Thyroid gland (tissue), 4 donors: ENCODE measurements around the gene STIM1.

Experiments
- POLR2A ChIP-seq, 2 donors: fragments of 450-650 bp; IDR thresholded peaks; one replicate each; pipeline ENCODE4 v1.6.1; 2017; ENCODE audit warnings: antibody characterized with exemption in 2 of 2, mild to moderate bottlenecking in 2 of 2, moderate library complexity in 1 of 2
- TF ChIP-seq, protein P1 (sequence below), 6 experiments: fragments of 200-600 bp in 3 of 6; fragments of 450-650 bp in 3 of 6; sonication (generic) in 3 of 6; IDR thresholded peaks; one replicate each; pipeline ENCODE4 v1.5.1; 2016 to 2019; ENCODE audit warnings: antibody characterized with exemption in 6 of 6, mild to moderate bottlenecking in 2 of 6, inconsistent platforms in 1 of 6, moderate library complexity in 1 of 6

DNA sequence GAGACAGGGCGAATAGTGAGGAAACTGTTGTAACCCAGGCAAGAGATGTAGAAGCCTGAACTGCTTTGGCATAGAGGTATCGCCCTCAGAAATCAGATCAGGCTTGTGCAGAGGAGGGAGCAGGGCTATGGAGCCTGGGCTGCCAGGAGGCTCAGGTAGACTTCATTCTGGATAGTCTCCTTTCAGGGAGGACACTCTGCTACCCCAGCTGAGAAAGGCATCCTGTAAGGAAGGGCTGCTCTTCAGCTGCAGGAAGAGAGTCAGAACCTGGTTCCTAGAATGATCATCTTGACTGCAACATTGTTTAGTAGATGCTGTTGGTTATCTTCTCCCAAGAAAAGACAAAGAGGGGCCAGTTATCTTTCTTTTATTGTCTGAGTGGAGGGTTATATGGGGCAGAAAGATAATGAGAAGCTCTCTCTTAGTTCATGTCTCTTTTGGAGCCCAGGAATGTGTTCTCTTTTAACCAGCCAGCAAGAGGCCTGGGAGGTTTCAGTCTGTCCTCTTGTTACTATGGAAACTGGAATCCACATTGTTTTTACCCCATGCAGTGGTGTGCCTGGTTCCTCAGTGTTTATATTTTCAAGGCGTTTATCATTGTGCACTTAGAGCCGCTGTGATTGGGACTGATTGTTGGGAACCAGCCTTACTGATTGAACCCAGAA, 95.7 kb downstream of the STIM1 start:
- TF ChIP-seq, protein P1, sequence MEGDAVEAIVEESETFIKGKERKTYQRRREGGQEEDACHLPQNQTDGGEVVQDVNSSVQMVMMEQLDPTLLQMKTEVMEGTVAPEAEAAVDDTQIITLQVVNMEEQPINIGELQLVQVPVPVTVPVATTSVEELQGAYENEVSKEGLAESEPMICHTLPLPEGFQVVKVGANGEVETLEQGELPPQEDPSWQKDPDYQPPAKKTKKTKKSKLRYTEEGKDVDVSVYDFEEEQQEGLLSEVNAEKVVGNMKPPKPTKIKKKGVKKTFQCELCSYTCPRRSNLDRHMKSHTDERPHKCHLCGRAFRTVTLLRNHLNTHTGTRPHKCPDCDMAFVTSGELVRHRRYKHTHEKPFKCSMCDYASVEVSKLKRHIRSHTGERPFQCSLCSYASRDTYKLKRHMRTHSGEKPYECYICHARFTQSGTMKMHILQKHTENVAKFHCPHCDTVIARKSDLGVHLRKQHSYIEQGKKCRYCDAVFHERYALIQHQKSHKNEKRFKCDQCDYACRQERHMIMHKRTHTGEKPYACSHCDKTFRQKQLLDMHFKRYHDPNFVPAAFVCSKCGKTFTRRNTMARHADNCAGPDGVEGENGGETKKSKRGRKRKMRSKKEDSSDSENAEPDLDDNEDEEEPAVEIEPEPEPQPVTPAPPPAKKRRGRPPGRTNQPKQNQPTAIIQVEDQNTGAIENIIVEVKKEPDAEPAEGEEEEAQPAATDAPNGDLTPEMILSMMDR (IDR thresholded peaks at IDR 0.05) = no peak
- TF ChIP-seq POLR2A (IDR thresholded peaks at IDR 0.05) = no peak
